Loucy (cell line): ENCODE measurements around the gene LSM14B.
"Not testable (repeated sequence)": the region's sequence is repeated elsewhere in the genome, so short reads cannot be mapped to it uniquely, and the experiment has no call there.

Experiments used
- H2AFZ ChIP-seq: fragments of 200-600 bp; sonication (generic); 2 replicates; pipeline ENCODE4 v1.6.0; 2016; ENCODE audit warnings: antibody characterized with exemption, mild to moderate bottlenecking, low read length, moderate library complexity
- H3F3A ChIP-seq: fragments of 200-600 bp; 2 replicates; pipeline ENCODE4 v1.6.0; 2016; ENCODE audit warnings: antibody characterized with exemption, low read depth, mild to moderate bottlenecking
- H3K27me3 ChIP-seq: fragments of 200-600 bp; sonication (generic); 2 replicates; pipeline ENCODE4 v1.6.1; 2014; ENCODE audit warnings: low read length, mild to moderate bottlenecking; ENCODE audit not compliant: insufficient read depth, poor library complexity, severe bottlenecking
- H3K36me3 ChIP-seq: fragments of 200-600 bp; sonication (generic); 2 replicates; pipeline ENCODE4 v1.6.1; 2016; ENCODE audit warnings: low read length; ENCODE audit not compliant: insufficient read depth
- H3K4me1 ChIP-seq: fragments of 200-600 bp; sonication (generic); 2 replicates; pipeline ENCODE4 v1.5.1; 2014; ENCODE audit warnings: low read length, mild to moderate bottlenecking; ENCODE audit not compliant: insufficient read depth, poor library complexity, severe bottlenecking
- H3K4me2 ChIP-seq: fragments of 200-600 bp; sonication (generic); 2 replicates; pipeline ENCODE4 v1.6.0; 2014; ENCODE audit warnings: antibody characterized with exemption, low read length, low read depth, mild to moderate bottlenecking; ENCODE audit not compliant: poor library complexity, severe bottlenecking
- H3K4me3 ChIP-seq: fragments of 200-600 bp; sonication (generic); 2 replicates; pipeline ENCODE4 v1.5.1; 2014; ENCODE audit warnings: low read length, mild to moderate bottlenecking, mixed read lengths; ENCODE audit not compliant: poor library complexity, severe bottlenecking
- H3K79me2 ChIP-seq: fragments of 200-600 bp; sonication (generic); 2 replicates; pipeline ENCODE4 v1.6.1; 2014; ENCODE audit warnings: low read length; ENCODE audit not compliant: insufficient read depth
- H3K9ac ChIP-seq: fragments of 200-600 bp; sonication (generic); 2 replicates; pipeline ENCODE4 v1.6.0; 2014; ENCODE audit warnings: mild to moderate bottlenecking, low read depth, low read length, moderate library complexity; ENCODE audit not compliant: poor library complexity, severe bottlenecking
- H3K9me2 ChIP-seq: fragments of 200-600 bp; sonication (generic); replicated peaks from 2 replicates; pipeline ENCODE4 v1.6.1; 2016; ENCODE audit warnings: low read depth, low read length, mixed read lengths
- H3K9me3 ChIP-seq: fragments of 200-600 bp; sonication (generic); 2 replicates; pipeline ENCODE4 v1.6.1; 2014; ENCODE audit warnings: mild to moderate bottlenecking, antibody characterized with exemption, low read length, low read depth; ENCODE audit not compliant: insufficient read depth
- H4K20me1 ChIP-seq: fragments of 200-600 bp; sonication (generic); 2 replicates; pipeline ENCODE4 v1.6.0; 2014; ENCODE audit warnings: antibody characterized with exemption, low read length, mild to moderate bottlenecking; ENCODE audit not compliant: insufficient read depth, poor library complexity, severe bottlenecking
- EZH2phosphoT487 ChIP-seq: fragments of 200-600 bp; IDR thresholded peaks from 2 replicates; pipeline ENCODE4 v1.6.1; 2018; ENCODE audit warnings: antibody characterized with exemption, mild to moderate bottlenecking, moderate library complexity, borderline replicate concordance
- TF ChIP-seq, protein P1 (sequence below): fragments of 200-600 bp; sonication (generic); conservative IDR thresholded peaks from 2 replicates; pipeline ENCODE4 v1.5.1; 2014; ENCODE audit warnings: mild to moderate bottlenecking, antibody characterized with exemption, low read length

The LSM14B gene

DNA sequence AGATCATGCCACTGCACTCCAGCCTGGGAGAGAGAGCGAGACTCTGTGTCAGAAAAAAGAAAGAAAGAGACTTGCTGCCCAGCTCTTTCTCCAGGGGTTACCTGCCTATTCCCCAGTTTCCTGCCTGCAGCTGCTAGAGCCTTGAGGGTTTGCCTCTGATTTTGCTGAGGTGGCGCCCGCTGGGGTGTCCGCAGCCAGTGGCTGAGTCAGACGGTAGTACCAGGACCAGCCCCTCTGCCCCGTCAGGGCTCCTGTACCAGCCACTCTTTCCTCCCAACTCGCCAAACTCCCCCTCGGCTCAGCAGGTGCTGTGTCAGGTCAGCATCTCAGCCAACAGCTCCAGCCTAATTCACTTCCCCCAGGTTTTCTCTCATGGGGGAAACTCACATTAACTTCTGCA is 7.4 kb upstream of the LSM14B start:
- H3K36me3 ChIP-seq: no peaks in the 10 kb centered on the region
- no peak overlapping the region for H2AFZ ChIP-seq
- H3K79me2 ChIP-seq: no peaks in the 10 kb centered on the region
- no peaks in the 10 kb centered on the region; the same call in 1 of the 2 replicates for H3K9me3 ChIP-seq
- no peak for TF ChIP-seq EZH2phosphoT487
- TF ChIP-seq, protein P1, sequence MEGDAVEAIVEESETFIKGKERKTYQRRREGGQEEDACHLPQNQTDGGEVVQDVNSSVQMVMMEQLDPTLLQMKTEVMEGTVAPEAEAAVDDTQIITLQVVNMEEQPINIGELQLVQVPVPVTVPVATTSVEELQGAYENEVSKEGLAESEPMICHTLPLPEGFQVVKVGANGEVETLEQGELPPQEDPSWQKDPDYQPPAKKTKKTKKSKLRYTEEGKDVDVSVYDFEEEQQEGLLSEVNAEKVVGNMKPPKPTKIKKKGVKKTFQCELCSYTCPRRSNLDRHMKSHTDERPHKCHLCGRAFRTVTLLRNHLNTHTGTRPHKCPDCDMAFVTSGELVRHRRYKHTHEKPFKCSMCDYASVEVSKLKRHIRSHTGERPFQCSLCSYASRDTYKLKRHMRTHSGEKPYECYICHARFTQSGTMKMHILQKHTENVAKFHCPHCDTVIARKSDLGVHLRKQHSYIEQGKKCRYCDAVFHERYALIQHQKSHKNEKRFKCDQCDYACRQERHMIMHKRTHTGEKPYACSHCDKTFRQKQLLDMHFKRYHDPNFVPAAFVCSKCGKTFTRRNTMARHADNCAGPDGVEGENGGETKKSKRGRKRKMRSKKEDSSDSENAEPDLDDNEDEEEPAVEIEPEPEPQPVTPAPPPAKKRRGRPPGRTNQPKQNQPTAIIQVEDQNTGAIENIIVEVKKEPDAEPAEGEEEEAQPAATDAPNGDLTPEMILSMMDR: no peak
- H3K9me2 ChIP-seq: no peaks in the 10 kb centered on the region
- H4K20me1 ChIP-seq: no peaks in the 10 kb centered on the region
- peaks cover 30% of the 10 kb centered on the region for H3K4me1 ChIP-seq
- H3K4me2 ChIP-seq: no peak overlapping the region
- no peak overlapping the region for H3K9ac ChIP-seq
- peaks cover 2% of the 10 kb centered on the region; the same call in 1 of the 2 replicates for H3F3A ChIP-seq
- H3K27me3 ChIP-seq: no peaks in the 10 kb centered on the region
- H3K4me3 ChIP-seq: no peak overlapping the region

GRCh38 chr20:62115800-62116407 is 6.4 kb upstream of the LSM14B start:
- peaks cover 39% of the 10 kb centered on the region for H3K4me1 ChIP-seq
- not testable (repeated sequence) for H3K9ac ChIP-seq

GRCh38 chr20:62116558-62117361 is 5.5 kb upstream of the LSM14B start:
- Histone ChIP-seq H3K79me2 (peaks cover 10% of the 10 kb centered on the region; the same call in 1 of the 2 replicates), H3K4me3 (peak overlapping the region; percentile 61), H3K27me3 (no peaks in the 10 kb centered on the region), H2AFZ (no peak overlapping the region), H3K9me3 (no peaks in the 10 kb centered on the region; the same call in 1 of the 2 replicates), H3K9ac (peak overlapping the region; percentile 23), H3K9me2 (no peaks in the 10 kb centered on the region), H3F3A (peaks cover 2% of the 10 kb centered on the region; the same call in 1 of the 2 replicates), H3K4me2 (peak overlapping the region; percentile 71), H3K4me1 (peaks cover 41% of the 10 kb centered on the region), H3K36me3 (no peaks in the 10 kb centered on the region), H4K20me1 (no peaks in the 10 kb centered on the region)
- no peak for TF ChIP-seq EZH2phosphoT487
- TF ChIP-seq, protein P1: no peak

More at GRCh38 chr20:62115800-62116407, 6.4 kb upstream of the LSM14B start:
- H3K4me2 ChIP-seq, H4K20me1 ChIP-seq, H2AFZ ChIP-seq, H3K4me3 ChIP-seq, H3K27me3 ChIP-seq, H3F3A ChIP-seq, H3K9me2 ChIP-seq, H3K9me3 ChIP-seq, H3K36me3 ChIP-seq, H3K79me2 ChIP-seq: not testable (repeated sequence)
